DMS53 treated with DMSO at 0.1 percent for 48 hours (cell line): ENCODE data around the gene EMP3.
"Not testable (repeated sequence)": the region's sequence is repeated elsewhere in the genome, so short reads cannot be mapped to it uniquely, and the experiment has no call there.

Experiments used
- DNase-seq: peaks from one replicate; lab custom pipeline; 2025; ENCODE audit not compliant: unreplicated experiment; lab: John Stamatoyannopoulos, UW

EMP3 gene

GRCh38 chr19:48315712-48316111 lies 9.6 kb upstream of the EMP3 start:
- no peak for DNase-seq

- not testable (repeated sequence) for DNase-seq
These were observed 7.7 kb upstream of the EMP3 start for GRCh38 chr19:48317708-48317960.

GRCh38 chr19:48318286-48318987 lies 6.9 kb upstream of the EMP3 start:
- no peak for DNase-seq

GRCh38 chr19:48319647-48320541 lies 5.5 kb upstream of the EMP3 start:
- DNase-seq = peak; percentile 47

GRCh38 chr19:48321372-48321621 lies 4.1 kb upstream of the EMP3 start:
- peak; percentile 82 for DNase-seq

- peak; percentile 96 for DNase-seq
These were observed 3.4 kb upstream of the EMP3 start for GRCh38 chr19:48321622-48322591.

- no peak for DNase-seq
These were observed 4.0 kb downstream of the EMP3 start for GRCh38 chr19:48329167-48329891.

GRCh38 chr19:48330012-48330681 lies 4.8 kb downstream of the EMP3 start:
- peak; percentile 91 for DNase-seq

- DNase-seq = no peak
These were observed 7.0 kb downstream of the EMP3 start for GRCh38 chr19:48332351-48332661.

GRCh38 chr19:48332662-48333466 lies 7.5 kb downstream of the EMP3 start:
- DNase-seq = peak; percentile 99

GRCh38 chr19:48333467-48334384 lies 8.4 kb downstream of the EMP3 start:
- peak; percentile 93 for DNase-seq

- DNase-seq = no peak
These were observed 13.0 kb downstream of the EMP3 start for GRCh38 chr19:48338253-48338755.

GRCh38 chr19:48338802-48339503 lies 13.6 kb downstream of the EMP3 start:
- no peak for DNase-seq

- no peak for DNase-seq
These were observed 15.6 kb downstream of the EMP3 start for GRCh38 chr19:48340995-48341394.

- no peak for DNase-seq
These were observed 16.4 kb downstream of the EMP3 start for GRCh38 chr19:48341515-48342413.

- DNase-seq = no peak
These were observed 17.0 kb downstream of the EMP3 start for GRCh38 chr19:48342414-48342738.
